B cell (primary cell): ENCODE data around the gene SLC25A17. TPM values are rescaled to one million over a fixed set of nuclear protein-coding genes. Genes with fewer than 3 reads are reported as not detected.

ENCODE experiments used
- ATAC-seq: fragments of 200-7000 bp; cut with Tn5 transposase; one replicate; pipeline ENCODE4 v1.10.0; 2021; ENCODE audit warnings: low read depth, mild to moderate bottlenecking, moderate number of reproducible peaks, moderate library complexity
- CTCF ChIA-PET: fragments of 350-600 bp; sonication (Branson Sonifier 250); formaldehyde crosslinking; loops from one replicate; lab custom pipeline; 2021; ENCODE audit warnings: antibody characterized with exemption, inconsistent platforms; lab: Charles Lee
- POLR2A ChIA-PET: fragments of 350-600 bp; sonication (Branson Sonifier 250); formaldehyde crosslinking; loops from one replicate; lab custom pipeline; 2021; ENCODE audit warnings: antibody characterized with exemption; lab: Charles Lee
- DNase-seq: peaks from one replicate; pipeline ENCODE4 v3.0.0; 2013
- H2AFZ ChIP-seq: 2 replicates; pipeline ENCODE4 v1.6.1; 2012; ENCODE audit warnings: mild to moderate bottlenecking, low read depth, low read length; ENCODE audit not compliant: insufficient read depth, poor library complexity, severe bottlenecking
- H3K27ac ChIP-seq, 2 donors: 1 replicate in 1 of 2; 2 replicates in 1 of 2; pipeline ENCODE4 v1.5.1; 2012 to 2013; ENCODE audit warnings: low read length in 2 of 2, mild to moderate bottlenecking in 2 of 2, moderate library complexity in 1 of 2
- H3K27me3 ChIP-seq, 4 experiments: fragments of 200-600 bp in 1 of 4; sonication (generic) in 1 of 4; replicated peaks in 1 of 4; 1 replicate in 2 of 4; 2 replicates in 2 of 4; pipeline versions ENCODE4 v1.6.1 to v1.7.0; 2013 to 2016; ENCODE audit warnings: low read length in 3 of 4, mild to moderate bottlenecking in 2 of 4, mixed read lengths in 1 of 4, moderate library complexity in 1 of 4; ENCODE audit not compliant: insufficient read depth in 4 of 4, control insufficient read depth in 3 of 4; ENCODE audit errors: control extremely low read depth in 1 of 4
- H3K36me3 ChIP-seq, 2 experiments: replicated peaks in 1 of 2; 1 replicate in 1 of 2; 2 replicates in 1 of 2; pipeline versions ENCODE4 v1.6.1 to v1.7.1; 2013; ENCODE audit warnings: low read length in 1 of 2; ENCODE audit not compliant: insufficient read depth in 2 of 2, control insufficient read depth in 1 of 2; ENCODE audit errors: control extremely low read depth in 1 of 2, extremely low read depth in 1 of 2
- H3K4me1 ChIP-seq, 2 donors: fragments of 200-600 bp in 1 of 2; sonication (generic) in 1 of 2; 1 replicate in 1 of 2; 2 replicates in 1 of 2; pipeline versions ENCODE4 v1.5.1 to v1.6.1; 2013 to 2017; ENCODE audit warnings: low read length in 2 of 2; ENCODE audit not compliant: control insufficient read depth in 2 of 2, insufficient read depth in 2 of 2
- H3K4me2 ChIP-seq: replicated peaks from 2 replicates; pipeline ENCODE3; 2012; ENCODE audit warnings: mild to moderate bottlenecking, low read depth, low read length; ENCODE audit not compliant: poor library complexity, severe bottlenecking
- H3K4me3 ChIP-seq, 5 experiments: fragments of 200-600 bp in 1 of 5; sonication (generic) in 1 of 5; 1 replicate in 3 of 5; 2 replicates in 2 of 5; pipeline versions ENCODE4 v1.5.1 to v1.7.0; 2011 to 2016; ENCODE audit warnings: low read length in 4 of 5, mild to moderate bottlenecking in 4 of 5, low read depth in 2 of 5, control low read depth in 1 of 5, moderate library complexity in 1 of 5; ENCODE audit not compliant: insufficient read depth in 1 of 5; ENCODE audit errors: control extremely low read depth in 1 of 5, extremely low read depth in 1 of 5
- H3K79me2 ChIP-seq: fragments of 200-600 bp; sonication (generic); one replicate; pipeline ENCODE4 v1.6.0; 2016; ENCODE audit warnings: low read length; ENCODE audit not compliant: control insufficient read depth, insufficient read depth
- H3K9ac ChIP-seq: fragments of 200-600 bp; sonication (generic); 2 replicates; pipeline ENCODE4 v1.6.1; 2017; ENCODE audit warnings: mild to moderate bottlenecking, low read length, moderate library complexity
- H3K9me3 ChIP-seq, 3 donors: one replicate each; pipeline versions ENCODE4 v1.6.1 to v1.7.1; 2013; ENCODE audit warnings: low read length in 2 of 3; ENCODE audit not compliant: control insufficient read depth in 2 of 3, insufficient read depth in 1 of 3; ENCODE audit errors: control extremely low read depth in 1 of 3
- H4K20me1 ChIP-seq: 2 replicates; pipeline ENCODE4 v1.6.0; 2012; ENCODE audit warnings: mild to moderate bottlenecking, low read length; ENCODE audit not compliant: insufficient read depth, control insufficient read depth, poor library complexity, severe bottlenecking
- H3K27ac Mint-ChIP-seq: one replicate; pipeline ENCODE4 v1.8.0; 2021; ENCODE audit warnings: mixed read lengths
- H3K27me3 Mint-ChIP-seq: one replicate; pipeline ENCODE4 v1.8.0; 2021; ENCODE audit warnings: mixed read lengths
- H3K4me1 Mint-ChIP-seq: one replicate; pipeline ENCODE4 v1.8.0; 2021; ENCODE audit warnings: mixed read lengths
- H3K4me3 Mint-ChIP-seq: one replicate; pipeline ENCODE4 v1.8.0; 2021; ENCODE audit warnings: mixed read lengths
- H3K9me3 Mint-ChIP-seq: one replicate; pipeline ENCODE4 v1.8.0; 2022; ENCODE audit warnings: mixed read lengths; ENCODE audit not compliant: insufficient read depth
- EZH2 ChIP-seq: IDR thresholded peaks from 2 replicates; pipeline ENCODE4 v1.6.1; 2012; ENCODE audit warnings: borderline replicate concordance, low read depth, mild to moderate bottlenecking, moderate library complexity, low read length; ENCODE audit not compliant: insufficient read depth, poor library complexity, severe bottlenecking
- WGBS: methylation state at CpG from one replicate; pipeline ENCODE4 v1.1.5; 2013; ENCODE audit warnings: missing lambda C conversion rate; ENCODE audit not compliant: insufficient coverage; 5-methylcytosine and 5-hydroxymethylcytosine counted together
- intact Hi-C: fragments of 100-400 bp; cut with micrococcal nuclease; formaldehyde crosslinking; loops from one replicate; pipeline ENCODE4 v1.10.0; 2022
- polyA plus RNA-seq: library from polyadenylated mRNA; depleted of rRNA; stranded (reverse); fragments of >200 nt; gene quantifications from 2 replicates; pipeline ENCODE4 v1.2.3, GENCODE V29; 2012
- total RNA-seq, 2 donors: library from RNA; stranded (reverse); fragments of 120-200 nt in 1 of 2; gene quantifications; 1 replicate in 1 of 2; 2 replicates in 1 of 2; pipeline versions ENCODE4 v1.2.3 to v1.2.4, GENCODE V29; 2013 to 2022
- TF ChIP-seq, protein P1 (sequence below): fragments of 200-600 bp; IDR thresholded peaks from one replicate; pipeline ENCODE4 v1.8.0; 2022; ENCODE audit warnings: antibody characterized with exemption, mild to moderate bottlenecking

SLC25A17 gene
- total and polyA plus RNA-seq, 2 donors (not counting 1 experiment from before 2014, with no cell fraction given) = 13.1 to 15.0 TPM

DNA sequence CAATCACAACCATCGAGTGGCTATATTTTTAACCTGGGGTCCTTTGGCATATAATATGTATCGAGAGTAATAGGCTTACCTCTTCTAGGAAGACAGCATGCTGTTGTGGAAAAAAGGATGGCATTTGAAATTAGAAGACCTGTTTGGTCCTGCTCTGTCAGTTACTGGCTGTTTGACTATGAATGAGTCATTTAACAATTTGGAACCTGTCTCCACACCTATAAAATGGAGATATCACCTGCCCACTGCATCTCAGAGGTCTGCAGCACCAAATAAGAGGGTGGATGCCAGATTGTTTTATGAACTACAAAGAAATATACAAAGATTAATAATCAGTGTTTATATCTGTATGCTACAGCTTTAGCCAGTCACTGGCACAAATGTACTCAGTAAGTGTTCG, 60.8 kb downstream of the SLC25A17 start:
- Histone ChIP-seq H3K4me2 (no peak overlapping the region), H3K27me3 (no peaks in the 10 kb centered on the region), H3K9ac (no peak overlapping the region), H3K4me3 (no peak overlapping the region), H4K20me1 (no peaks in the 10 kb centered on the region), H3K79me2 (peaks cover 6% of the 10 kb centered on the region), H2AFZ (no peak overlapping the region), H3K4me1 (peaks cover 12 to 18% of the 10 kb centered on the region in 2 donors), H3K36me3 (no peaks in the 10 kb centered on the region), H3K27ac (no peak overlapping the region), H3K9me3 (no peaks in the 10 kb centered on the region)
- Mint-ChIP-seq H3K27me3 (no peaks in the 10 kb centered on the region), H3K27ac (peak overlapping the region; percentile 11), H3K4me1 (peaks cover 21% of the 10 kb centered on the region), H3K9me3 (no peaks in the 10 kb centered on the region), H3K4me3 (no peak overlapping the region)
- POLR2A ChIA-PET = no interaction called here
- DNase-seq (no peak), ATAC-seq (no peak)
- TF ChIP-seq EZH2 = no peak
- TF ChIP-seq, protein P1, sequence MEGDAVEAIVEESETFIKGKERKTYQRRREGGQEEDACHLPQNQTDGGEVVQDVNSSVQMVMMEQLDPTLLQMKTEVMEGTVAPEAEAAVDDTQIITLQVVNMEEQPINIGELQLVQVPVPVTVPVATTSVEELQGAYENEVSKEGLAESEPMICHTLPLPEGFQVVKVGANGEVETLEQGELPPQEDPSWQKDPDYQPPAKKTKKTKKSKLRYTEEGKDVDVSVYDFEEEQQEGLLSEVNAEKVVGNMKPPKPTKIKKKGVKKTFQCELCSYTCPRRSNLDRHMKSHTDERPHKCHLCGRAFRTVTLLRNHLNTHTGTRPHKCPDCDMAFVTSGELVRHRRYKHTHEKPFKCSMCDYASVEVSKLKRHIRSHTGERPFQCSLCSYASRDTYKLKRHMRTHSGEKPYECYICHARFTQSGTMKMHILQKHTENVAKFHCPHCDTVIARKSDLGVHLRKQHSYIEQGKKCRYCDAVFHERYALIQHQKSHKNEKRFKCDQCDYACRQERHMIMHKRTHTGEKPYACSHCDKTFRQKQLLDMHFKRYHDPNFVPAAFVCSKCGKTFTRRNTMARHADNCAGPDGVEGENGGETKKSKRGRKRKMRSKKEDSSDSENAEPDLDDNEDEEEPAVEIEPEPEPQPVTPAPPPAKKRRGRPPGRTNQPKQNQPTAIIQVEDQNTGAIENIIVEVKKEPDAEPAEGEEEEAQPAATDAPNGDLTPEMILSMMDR = no peak
- CTCF ChIA-PET = interaction anchor here (0.6 to 4.2 kb wide), 4 partner anchors 9 to 322 kb away, joined by 4 to 33 read pairs (median 13); no protein-coding TSS in a partner anchor
- intact Hi-C loops = no loop called here
- WGBS = no CpG with 5 or more reads among the region's 3 CpGs

DNA sequence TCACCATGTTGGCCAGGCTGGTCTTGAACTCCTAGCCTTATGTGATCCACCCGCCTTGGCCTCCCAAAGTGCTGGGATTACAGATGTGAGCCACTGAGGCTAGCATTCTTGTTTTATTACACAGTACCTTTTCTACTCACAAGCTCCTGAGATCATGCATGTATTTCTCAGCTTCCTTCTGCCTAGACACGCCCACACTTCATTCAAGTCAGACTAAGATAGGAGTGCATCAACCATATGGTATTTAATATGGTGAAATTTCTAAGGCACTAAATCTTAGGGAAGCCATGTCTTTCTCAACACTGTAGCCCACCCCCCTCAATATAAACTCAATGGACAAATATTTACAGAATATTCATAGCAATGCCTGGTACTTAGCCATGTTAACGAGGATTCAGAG, 62.1 kb downstream of the SLC25A17 start:
- TF ChIP-seq, protein P1 = no peak
- TF ChIP-seq EZH2 = no peak
- Mint-ChIP-seq H3K27me3 (no peaks in the 10 kb centered on the region), H3K4me1 (peaks cover 15% of the 10 kb centered on the region), H3K27ac (no peak overlapping the region), H3K4me3 (no peak overlapping the region), H3K9me3 (no peaks in the 10 kb centered on the region)
- no peaks in the 10 kb centered on the region for H3K9me3 ChIP-seq
- no peak overlapping the region for H2AFZ ChIP-seq
- H3K4me1 ChIP-seq = peaks cover 10 to 13% of the 10 kb centered on the region in 2 donors
- no peaks in the 10 kb centered on the region for H3K36me3 ChIP-seq
- peaks cover 5% of the 10 kb centered on the region for H3K79me2 ChIP-seq
- ATAC-seq (no peak), DNase-seq (no peak)
- H3K27me3 ChIP-seq = no peaks in the 10 kb centered on the region
- ChIA-PET POLR2A (interaction anchor here (0.7 kb wide), 2 partner anchors 30 to 287 kb away, joined by 3 to 4 read pairs; no protein-coding TSS in a partner anchor), CTCF (interaction anchor here (0.6 to 1.1 kb wide), 3 partner anchors 10 to 110 kb away, joined by 3 read pairs; no protein-coding TSS in a partner anchor)
- H4K20me1 ChIP-seq = no peaks in the 10 kb centered on the region
- no peak overlapping the region for H3K4me3 ChIP-seq
- WGBS = 100% methylated on average over 1 of the region's 3 CpGs
- H3K4me2 ChIP-seq = no peak overlapping the region
- intact Hi-C loops = no loop called here
- H3K9ac ChIP-seq = no peak overlapping the region
- H3K27ac ChIP-seq = no peak overlapping the region
